T-helper 1 cell treated with Interleukin-12 subunit alpha and Interleukin-12 subunit beta and Interleukin-4 antibody, amounts not matched to agents 30 μg/mL and 1 μg/mL, for 36 hours (primary cell): Measurements from ENCODE around the gene ZNF592.
A peak's percentile ranks its signal among the peaks of the same experiment; 100 is the strongest.

Experiments used
- H3K27ac Mint-ChIP-seq: one replicate; pipeline ENCODE4 v1.8.0; 2021; ENCODE audit warnings: mild to moderate bottlenecking, mixed read lengths
- H3K27me3 Mint-ChIP-seq: one replicate; pipeline ENCODE4 v1.8.0; 2021; ENCODE audit warnings: low read depth, mixed read lengths
- H3K36me3 Mint-ChIP-seq: one replicate; pipeline ENCODE4 v1.8.0; 2021; ENCODE audit warnings: low read depth, mixed read lengths
- H3K4me1 Mint-ChIP-seq: one replicate; pipeline ENCODE4 v1.8.0; 2021; ENCODE audit warnings: low read depth, mixed read lengths
- H3K4me3 Mint-ChIP-seq: one replicate; pipeline ENCODE4 v1.8.0; 2021; ENCODE audit warnings: mild to moderate bottlenecking, moderate library complexity, mixed read lengths
- H3K9me3 Mint-ChIP-seq: one replicate; pipeline ENCODE4 v1.8.0; 2021; ENCODE audit warnings: mixed read lengths

ZNF592 gene

DNA sequence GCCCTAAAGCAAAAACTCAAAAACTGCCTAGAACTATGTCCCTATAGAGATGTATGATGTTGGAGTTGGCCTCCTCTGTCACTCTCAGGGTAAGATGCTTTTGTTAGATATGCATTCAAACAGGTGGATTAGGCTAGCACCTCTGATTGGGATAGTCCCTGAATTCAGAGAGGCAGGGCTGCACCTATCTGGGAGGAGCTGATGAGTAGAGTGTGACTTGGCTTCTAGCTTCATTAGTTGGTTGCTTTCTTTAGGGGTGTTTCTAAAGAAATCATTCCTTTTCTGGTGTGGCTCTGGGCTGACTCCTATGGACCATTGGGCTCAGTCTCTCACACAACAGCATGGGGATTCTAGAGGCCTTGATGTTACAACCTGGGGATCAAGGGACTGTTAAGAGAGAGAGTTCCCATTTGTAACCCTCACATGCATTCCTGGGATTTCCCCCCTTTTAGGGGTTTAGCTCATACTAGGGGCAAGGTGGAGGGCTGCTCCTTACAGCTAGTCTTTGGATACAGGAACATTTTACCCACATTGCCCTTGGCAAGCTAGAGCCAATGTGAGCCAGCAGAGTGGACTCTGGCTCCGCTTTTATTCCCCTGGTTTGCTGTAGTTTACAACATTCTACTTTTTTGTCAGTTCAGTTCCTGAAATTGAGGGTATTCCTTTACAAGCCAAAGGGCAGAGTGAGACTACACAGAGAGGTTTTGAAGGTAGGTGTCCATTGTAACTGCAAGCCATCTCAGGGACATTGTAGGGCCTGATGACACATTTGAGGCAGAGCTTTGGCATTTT is 7.5 kb downstream of the ZNF592 start:
- no peak overlapping the region for H3K27ac Mint-ChIP-seq
- peaks cover 32% of the 10 kb centered on the region for H3K4me1 Mint-ChIP-seq
- H3K9me3 Mint-ChIP-seq = no peaks in the 10 kb centered on the region
- no peak overlapping the region for H3K4me3 Mint-ChIP-seq
- no peaks in the 10 kb centered on the region for H3K27me3 Mint-ChIP-seq
- H3K36me3 Mint-ChIP-seq = peaks cover 15% of the 10 kb centered on the region

DNA sequence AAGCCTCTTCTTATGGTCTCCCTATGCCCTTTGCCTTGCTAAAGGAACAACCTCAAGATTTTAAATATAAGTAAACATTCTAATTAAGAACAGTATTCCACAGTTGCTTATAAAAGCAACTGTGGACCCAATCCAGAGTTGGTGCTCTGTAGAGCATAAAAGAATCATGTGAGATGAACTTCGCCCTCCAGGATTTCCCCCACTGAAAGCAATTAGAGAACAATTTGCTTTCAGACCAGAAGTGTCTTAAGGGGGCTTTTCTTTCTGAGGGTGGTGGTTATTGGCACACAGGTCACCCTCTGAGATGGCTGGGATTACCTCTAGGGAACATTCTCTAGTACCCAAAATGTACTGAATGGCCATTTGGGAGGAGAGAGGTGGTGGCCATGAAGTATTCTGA is 10.6 kb downstream of the ZNF592 start:
- Mint-ChIP-seq H3K36me3 (peaks cover 2% of the 10 kb centered on the region), H3K27ac (no peak overlapping the region), H3K4me1 (peaks cover 21% of the 10 kb centered on the region), H3K9me3 (no peaks in the 10 kb centered on the region), H3K4me3 (no peak overlapping the region), H3K27me3 (no peaks in the 10 kb centered on the region)

DNA sequence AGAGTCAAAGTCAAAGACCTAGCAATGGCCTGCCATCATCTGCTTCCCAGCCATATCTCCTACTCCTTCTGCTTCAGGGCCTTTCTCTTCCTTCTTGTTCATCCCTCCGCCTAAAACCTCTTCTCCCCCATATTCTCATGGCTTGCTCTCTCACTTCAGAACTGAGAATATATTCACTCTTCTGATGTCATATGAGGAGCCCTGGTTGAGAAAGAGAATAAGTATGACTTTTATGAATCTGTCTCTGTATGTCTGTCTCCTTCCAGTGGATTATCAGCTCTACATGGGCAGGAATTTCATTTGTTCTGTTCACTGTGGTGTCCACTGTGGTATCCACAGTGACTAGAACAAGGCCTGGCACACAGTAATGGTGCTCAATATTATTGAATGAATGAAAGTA is 11.8 kb downstream of the ZNF592 start:
- peaks cover 6% of the 10 kb centered on the region for H3K36me3 Mint-ChIP-seq
- H3K27me3 Mint-ChIP-seq = no peaks in the 10 kb centered on the region
- no peak overlapping the region for H3K4me3 Mint-ChIP-seq

DNA sequence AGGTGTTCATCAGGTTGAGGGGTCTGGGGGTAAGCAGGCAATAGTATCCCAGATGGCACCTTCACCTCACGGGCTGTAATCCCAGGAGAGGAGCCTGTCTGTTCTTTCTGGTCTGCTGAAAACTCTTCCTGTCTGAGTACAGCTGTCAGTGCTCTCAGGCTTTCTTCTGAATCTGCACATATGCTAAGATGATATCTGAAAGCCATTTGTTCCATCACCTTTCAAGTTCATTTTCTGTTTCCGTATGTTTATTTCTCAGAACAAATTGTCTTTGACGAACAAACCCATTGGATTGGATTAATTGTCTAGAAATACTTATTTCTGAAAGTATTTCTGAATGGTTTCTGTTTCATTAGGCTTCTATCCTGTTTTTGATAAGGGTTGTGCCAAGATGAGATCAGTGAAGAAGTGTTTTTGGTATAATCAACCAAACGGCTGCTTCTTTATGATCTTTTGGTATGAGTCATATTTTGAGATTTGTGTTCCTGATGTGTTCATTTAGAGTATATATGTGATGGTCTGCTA is 13.3 kb downstream of the ZNF592 start:
- Mint-ChIP-seq H3K27me3 (no peaks in the 10 kb centered on the region), H3K9me3 (no peaks in the 10 kb centered on the region)

More for the DNA sequence above, 11.8 kb downstream of the ZNF592 start:
- Mint-ChIP-seq H3K9me3 (no peaks in the 10 kb centered on the region), H3K4me1 (peaks cover 25% of the 10 kb centered on the region), H3K27ac (no peak overlapping the region)

DNA sequence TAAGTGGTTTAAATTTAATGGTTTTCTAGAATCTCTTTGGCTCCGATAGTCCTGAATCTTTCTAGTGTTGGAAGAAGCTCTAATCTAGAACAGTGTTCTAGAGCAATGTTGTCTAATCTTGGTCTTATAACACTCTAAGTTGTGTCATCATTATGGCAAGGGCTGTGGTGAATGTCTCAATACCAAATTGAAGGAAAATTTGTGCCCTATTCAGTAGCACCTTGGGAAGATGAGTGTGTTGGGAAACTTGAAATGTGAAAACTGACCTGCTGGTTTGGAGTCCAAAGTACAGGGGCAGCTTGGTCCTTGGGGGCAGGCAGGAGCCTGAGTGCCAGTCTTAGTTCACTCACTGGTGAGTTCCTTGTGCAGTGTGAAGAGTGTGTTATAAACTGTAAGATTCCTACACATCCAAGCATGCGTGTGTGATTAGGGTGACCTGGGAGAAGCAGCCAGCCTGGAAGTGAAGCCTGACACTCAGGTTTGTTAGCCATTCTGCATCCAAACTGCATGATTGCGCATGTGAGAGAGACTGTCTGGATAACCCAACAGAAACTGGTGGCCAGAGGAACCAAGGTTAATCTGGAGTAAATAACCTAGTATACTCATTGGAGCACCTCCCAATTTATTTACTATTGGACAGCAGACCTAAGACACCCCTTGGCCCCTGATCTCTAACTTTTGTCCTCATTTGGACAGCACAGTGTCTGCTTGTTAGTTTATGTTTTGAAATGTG is 14.6 kb downstream of the ZNF592 start:
- H3K4me1 Mint-ChIP-seq = peaks cover 20% of the 10 kb centered on the region
- no peak overlapping the region for H3K4me3 Mint-ChIP-seq
- H3K9me3 Mint-ChIP-seq = no peaks in the 10 kb centered on the region
- H3K27ac Mint-ChIP-seq = no peak overlapping the region
- H3K36me3 Mint-ChIP-seq = peaks cover 16% of the 10 kb centered on the region
- no peaks in the 10 kb centered on the region for H3K27me3 Mint-ChIP-seq

More for the DNA sequence above, 13.3 kb downstream of the ZNF592 start:
- Mint-ChIP-seq H3K36me3 (peaks cover 13% of the 10 kb centered on the region), H3K4me1 (peaks cover 22% of the 10 kb centered on the region), H3K4me3 (no peak overlapping the region), H3K27ac (no peak overlapping the region)

DNA sequence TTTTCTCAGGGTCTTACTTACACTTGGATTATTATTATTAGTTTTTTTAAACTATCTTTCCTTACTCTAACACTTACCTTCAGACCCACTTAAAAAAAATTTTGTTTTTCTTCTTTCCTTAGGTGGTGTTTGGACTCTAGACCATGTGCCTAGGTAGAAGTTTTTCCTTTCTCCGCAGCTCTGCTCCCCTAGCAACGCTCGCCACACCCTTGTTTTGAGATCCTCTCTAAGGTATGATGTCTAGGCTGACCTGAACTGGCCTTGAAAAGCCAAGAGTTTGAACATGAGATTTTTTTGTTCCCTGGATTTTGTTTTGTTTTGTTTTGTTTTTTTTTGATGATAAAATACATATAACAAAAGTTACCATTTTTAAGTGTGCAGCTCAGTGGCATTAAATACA is 16.2 kb downstream of the ZNF592 start:
- no peaks in the 10 kb centered on the region for H3K9me3 Mint-ChIP-seq
- H3K27me3 Mint-ChIP-seq = no peaks in the 10 kb centered on the region
- H3K27ac Mint-ChIP-seq = peak overlapping the region; percentile 7
- no peak overlapping the region for H3K4me3 Mint-ChIP-seq
- peaks cover 18% of the 10 kb centered on the region for H3K4me1 Mint-ChIP-seq
- peaks cover 27% of the 10 kb centered on the region for H3K36me3 Mint-ChIP-seq

DNA sequence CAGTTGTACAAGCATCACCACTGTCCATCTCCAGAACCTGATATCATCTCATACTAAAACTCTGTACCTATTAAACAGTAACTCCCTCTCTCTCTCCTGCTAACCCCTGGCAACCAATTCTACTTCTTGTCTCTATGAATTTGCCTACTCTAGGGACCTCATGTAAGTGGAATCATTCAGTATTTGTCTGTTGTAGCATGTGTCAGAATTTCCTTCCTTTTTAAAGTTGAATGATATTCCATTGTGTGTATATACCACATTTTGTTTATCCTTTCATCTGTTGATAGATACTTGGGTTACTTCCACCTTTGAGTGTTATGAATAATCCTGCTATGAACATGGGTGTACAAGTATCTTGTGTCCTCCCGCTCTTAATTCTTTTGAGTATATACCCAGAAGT is 16.6 kb downstream of the ZNF592 start:
- Mint-ChIP-seq H3K9me3 (no peaks in the 10 kb centered on the region), H3K27me3 (no peaks in the 10 kb centered on the region), H3K36me3 (peaks cover 30% of the 10 kb centered on the region), H3K4me3 (no peak overlapping the region), H3K27ac (peak overlapping the region; percentile 7), H3K4me1 (peaks cover 19% of the 10 kb centered on the region)

DNA sequence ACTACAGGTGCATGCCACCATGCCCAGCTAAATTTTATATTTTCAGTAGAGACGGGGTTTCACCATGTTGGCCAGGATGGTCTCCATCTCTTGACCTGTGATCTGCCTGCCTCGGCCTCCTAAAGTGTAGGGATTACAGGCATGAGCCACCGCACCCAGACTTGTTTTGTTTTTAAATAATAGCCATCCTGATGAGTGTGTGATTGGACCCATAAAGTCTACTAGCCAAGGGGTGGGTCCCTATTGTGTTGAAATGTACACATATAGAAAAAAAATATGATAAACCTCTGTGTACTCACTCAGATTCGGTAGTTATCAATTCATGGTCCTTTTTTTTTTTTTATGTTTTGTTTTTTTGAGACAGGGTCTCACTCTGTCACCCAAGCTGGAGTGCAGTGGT is 17.3 kb downstream of the ZNF592 start:
- H3K27ac Mint-ChIP-seq = no peak overlapping the region
- H3K27me3 Mint-ChIP-seq = no peaks in the 10 kb centered on the region
- H3K9me3 Mint-ChIP-seq = no peaks in the 10 kb centered on the region
- no peak overlapping the region for H3K4me3 Mint-ChIP-seq
- H3K36me3 Mint-ChIP-seq = peaks cover 33% of the 10 kb centered on the region
- H3K4me1 Mint-ChIP-seq = peaks cover 21% of the 10 kb centered on the region

DNA sequence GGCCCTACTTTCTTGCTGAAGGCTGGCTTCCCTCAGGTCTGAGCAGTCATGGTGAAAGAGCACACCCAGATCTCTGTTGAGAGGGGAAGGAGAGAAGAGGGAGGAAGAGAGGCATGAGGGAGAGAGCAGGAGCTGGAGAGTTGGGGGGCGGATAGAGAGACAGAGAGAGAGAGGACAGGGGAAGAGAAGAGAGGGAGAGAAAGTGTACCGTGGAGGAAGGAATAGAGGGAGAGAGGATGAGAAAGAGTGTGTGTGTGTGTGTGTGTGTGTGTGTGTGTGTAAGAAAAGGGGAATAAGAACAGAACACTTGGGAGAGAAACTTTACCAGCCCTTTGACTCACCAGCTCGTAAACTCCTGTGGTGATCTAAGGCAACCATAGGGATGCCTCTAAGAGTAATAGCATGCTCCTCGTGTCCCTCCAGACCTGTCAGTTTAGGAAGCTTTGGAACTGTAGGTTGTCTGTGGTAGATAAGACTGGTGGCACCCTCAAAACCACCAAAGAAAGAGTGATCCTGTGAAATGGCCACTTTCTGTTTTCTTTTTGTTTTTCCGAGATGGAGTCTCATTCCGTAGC is 18.2 kb downstream of the ZNF592 start:
- Mint-ChIP-seq H3K4me1 (peaks cover 25% of the 10 kb centered on the region), H3K4me3 (no peak overlapping the region), H3K27me3 (no peaks in the 10 kb centered on the region), H3K27ac (no peak overlapping the region), H3K9me3 (no peaks in the 10 kb centered on the region), H3K36me3 (peaks cover 40% of the 10 kb centered on the region)

DNA sequence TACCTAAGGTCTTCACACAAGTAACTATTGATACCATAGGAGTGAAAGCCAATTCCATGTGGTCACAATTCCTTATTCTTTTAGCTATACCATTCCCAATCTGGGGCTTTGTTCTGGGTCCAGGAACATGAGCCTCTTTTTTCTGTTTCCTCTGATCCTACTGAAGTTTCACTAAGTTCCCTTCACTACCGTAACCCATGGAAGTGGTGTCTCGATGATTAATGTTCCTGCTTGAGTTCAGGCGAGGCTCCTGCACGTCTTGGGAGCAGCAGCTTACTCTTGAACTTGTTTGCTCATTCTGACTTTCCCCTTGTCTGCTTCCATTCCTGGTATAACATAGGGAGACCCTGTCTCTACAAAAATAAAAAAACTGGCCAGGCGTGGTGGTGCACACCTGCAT is 23.6 kb downstream of the ZNF592 start:
- H3K4me1 Mint-ChIP-seq = peaks cover 20% of the 10 kb centered on the region
- H3K4me3 Mint-ChIP-seq = no peak overlapping the region
- no peaks in the 10 kb centered on the region for H3K9me3 Mint-ChIP-seq
- H3K27me3 Mint-ChIP-seq = no peaks in the 10 kb centered on the region
- H3K36me3 Mint-ChIP-seq = peaks cover 31% of the 10 kb centered on the region
- no peak overlapping the region for H3K27ac Mint-ChIP-seq

DNA sequence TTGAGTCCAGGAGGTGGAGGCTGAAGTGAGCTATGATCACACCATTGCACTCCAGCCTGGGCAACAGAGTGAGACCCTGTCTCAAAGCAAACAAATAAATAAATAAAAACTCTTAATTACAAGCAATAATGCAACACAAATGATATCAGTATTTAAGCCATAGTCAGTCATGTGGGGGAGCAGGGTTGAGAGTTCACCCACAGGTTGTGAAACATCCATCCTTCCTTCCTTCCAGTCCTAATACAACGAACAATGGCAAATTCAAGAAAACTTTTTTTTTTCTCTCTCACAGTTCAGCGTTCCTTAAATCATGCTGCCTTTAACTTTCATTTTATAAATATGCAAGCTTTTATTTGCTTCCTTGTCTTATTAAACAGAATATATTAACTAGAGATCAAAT is 24.1 kb downstream of the ZNF592 start:
- Mint-ChIP-seq H3K9me3 (no peaks in the 10 kb centered on the region), H3K27me3 (no peaks in the 10 kb centered on the region), H3K36me3 (peaks cover 28% of the 10 kb centered on the region), H3K4me3 (no peak overlapping the region), H3K4me1 (peaks cover 20% of the 10 kb centered on the region), H3K27ac (no peak overlapping the region)

DNA sequence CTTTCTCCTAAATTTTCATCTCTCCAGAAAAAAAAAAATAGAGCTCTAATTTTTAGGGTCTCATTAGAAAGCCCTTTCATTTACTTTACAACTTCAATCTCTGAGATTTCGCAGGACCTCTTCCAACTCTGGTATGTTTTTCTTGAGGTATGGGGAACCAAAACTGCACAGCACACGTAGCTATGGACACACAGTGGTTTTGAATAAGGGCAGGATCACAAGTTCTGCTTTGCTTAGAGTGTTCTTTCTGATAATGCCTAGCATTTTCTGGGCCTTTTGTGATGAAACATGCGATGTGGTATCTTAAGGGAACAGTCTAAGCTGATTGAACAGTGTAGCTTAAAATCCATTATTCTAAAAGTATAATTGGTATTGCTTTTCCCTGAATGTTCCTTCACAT is 25.3 kb downstream of the ZNF592 start:
- Mint-ChIP-seq H3K36me3 (peaks cover 30% of the 10 kb centered on the region), H3K27ac (no peak overlapping the region), H3K27me3 (no peaks in the 10 kb centered on the region), H3K4me3 (no peak overlapping the region), H3K9me3 (no peaks in the 10 kb centered on the region), H3K4me1 (peaks cover 24% of the 10 kb centered on the region)

DNA sequence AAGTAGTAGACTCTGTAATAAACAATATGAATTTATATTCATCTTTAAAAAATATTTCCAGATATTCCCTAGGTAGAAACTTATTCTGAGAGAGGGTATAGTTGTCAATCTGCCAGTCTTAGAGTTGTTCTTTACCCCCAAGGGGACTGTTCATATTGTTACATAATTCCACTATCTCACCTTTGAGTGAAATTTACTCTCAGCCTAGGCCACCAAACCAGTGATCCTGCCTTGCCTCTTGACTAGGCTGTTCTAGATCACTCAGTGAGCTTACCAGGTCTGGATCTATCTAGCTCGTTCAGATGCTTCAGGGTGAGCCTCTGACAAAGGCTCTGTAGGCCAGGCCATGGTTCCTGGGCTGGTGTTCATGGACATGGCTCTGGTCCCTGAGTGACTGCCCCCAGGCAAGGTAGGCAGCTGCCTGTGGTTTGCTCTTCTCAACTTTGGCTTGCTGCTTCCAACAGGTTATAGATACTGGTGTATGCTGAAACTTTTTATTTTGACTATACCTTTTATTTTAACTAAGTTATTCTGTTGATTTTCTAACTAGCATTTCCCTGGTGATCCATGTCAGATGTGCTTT is 27.6 kb downstream of the ZNF592 start:
- H3K27ac Mint-ChIP-seq = no peak overlapping the region

DNA sequence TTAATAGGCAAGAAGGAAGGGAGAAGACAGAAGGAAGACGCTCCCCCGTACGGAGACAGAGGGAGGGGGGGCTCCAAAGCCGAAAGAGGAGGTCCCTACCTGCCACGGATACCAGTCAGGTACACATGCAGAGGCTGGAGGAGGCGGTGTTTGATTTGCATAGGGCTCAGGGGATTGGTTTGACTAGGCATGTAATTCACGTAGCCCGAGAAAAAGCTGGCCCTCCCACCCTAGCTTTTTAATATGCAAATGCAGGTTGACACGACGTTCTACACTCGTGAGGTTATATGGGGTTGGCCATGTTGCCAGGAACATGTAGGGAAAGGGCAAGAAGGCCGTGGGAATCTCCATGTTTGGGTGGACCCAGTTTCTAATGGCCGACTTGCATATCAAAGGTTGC is 29.8 kb downstream of the ZNF592 start:
- peaks cover 29% of the 10 kb centered on the region for H3K4me1 Mint-ChIP-seq
- H3K27me3 Mint-ChIP-seq = no peaks in the 10 kb centered on the region
- peaks cover 23% of the 10 kb centered on the region for H3K36me3 Mint-ChIP-seq
- H3K27ac Mint-ChIP-seq = no peak overlapping the region
- H3K4me3 Mint-ChIP-seq = no peak overlapping the region
- no peaks in the 10 kb centered on the region for H3K9me3 Mint-ChIP-seq

More for the DNA sequence above, 27.6 kb downstream of the ZNF592 start:
- Mint-ChIP-seq H3K4me1 (peaks cover 17% of the 10 kb centered on the region), H3K4me3 (no peak overlapping the region), H3K36me3 (peaks cover 17% of the 10 kb centered on the region), H3K9me3 (no peaks in the 10 kb centered on the region), H3K27me3 (no peaks in the 10 kb centered on the region)
